OCI-LY7 (cell line): Measurements from ENCODE around the gene APOL1. TPM values are rescaled to one million over a fixed set of nuclear protein-coding genes. Genes with fewer than 3 reads are reported as not detected.

Experiments
- BruUV-seq: library from RNA; stranded (reverse); fragments of 400-500 nt; replicated peaks from 2 replicates; lab custom pipeline; 2021; lab: Mats Ljungman, UMichigan
- CTCF ChIA-PET: fragments of 300-600 bp; sonication (Branson Sonifier 250); formaldehyde crosslinking; loops from one replicate; lab custom pipeline; 2022; ENCODE audit warnings: antibody characterized with exemption; ENCODE audit not compliant: unreplicated experiment; lab: Charles Lee
- POLR2A ChIA-PET: fragments of 300-600 bp; sonication (Branson Sonifier 250); formaldehyde crosslinking; loops from one replicate; lab custom pipeline; 2022; ENCODE audit warnings: antibody characterized with exemption; lab: Charles Lee
- DNase-seq: peaks from one replicate; pipeline ENCODE4 v3.0.0-alpha.2; 2015; ENCODE audit warnings: low spot score
- H2AFZ ChIP-seq: fragments of 200-600 bp; sonication (generic), shearing (Covaris generic); 2 replicates; pipeline ENCODE4 v1.6.1; 2014; ENCODE audit warnings: mild to moderate bottlenecking, antibody characterized with exemption, low read length, moderate library complexity
- H3K27ac ChIP-seq: fragments of 200-600 bp; sonication (generic); 2 replicates; pipeline ENCODE4 v1.5.1; 2014; ENCODE audit warnings: mixed run types, low read depth, mild to moderate bottlenecking, moderate library complexity, low read length, inconsistent platforms; ENCODE audit not compliant: poor library complexity, severe bottlenecking
- H3K36me3 ChIP-seq: fragments of 200-600 bp; sonication (generic); 2 replicates; pipeline ENCODE4 v1.6.1; 2014; ENCODE audit warnings: mild to moderate bottlenecking, antibody characterized with exemption, low read length, moderate library complexity, mixed read lengths; ENCODE audit not compliant: insufficient read depth
- H3K4me1 ChIP-seq: fragments of 200-600 bp; sonication (generic); 2 replicates; pipeline ENCODE4 v1.5.1; 2014; ENCODE audit warnings: mild to moderate bottlenecking, low read length; ENCODE audit not compliant: insufficient read depth, poor library complexity, severe bottlenecking
- H3K4me2 ChIP-seq: fragments of 200-600 bp; sonication (generic); 2 replicates; pipeline ENCODE4 v1.6.1; 2014; ENCODE audit warnings: mild to moderate bottlenecking, low read length
- H3K4me3 ChIP-seq: fragments of 200-600 bp; sonication (generic); 2 replicates; pipeline ENCODE4 v1.5.1; 2014; ENCODE audit warnings: mild to moderate bottlenecking, low read depth, low read length; ENCODE audit not compliant: poor library complexity, severe bottlenecking
- H3K79me2 ChIP-seq: fragments of 200-600 bp; sonication (generic); 2 replicates; pipeline ENCODE4 v1.6.1; 2016; ENCODE audit warnings: low read depth, mild to moderate bottlenecking, low read length, moderate library complexity, mixed read lengths; ENCODE audit not compliant: insufficient read depth
- H3K9me2 ChIP-seq: fragments of 200-600 bp; sonication (generic); 2 replicates; pipeline ENCODE4 v1.6.1; 2016; ENCODE audit warnings: mild to moderate bottlenecking, low read length, mixed read lengths; ENCODE audit not compliant: insufficient read depth
- H3K9me3 ChIP-seq: fragments of 200-600 bp; sonication (generic); 2 replicates; pipeline ENCODE4 v1.6.1; 2014; ENCODE audit warnings: mild to moderate bottlenecking, mixed run types, low read length, mixed read lengths
- H4K20me1 ChIP-seq: fragments of 200-600 bp; sonication (generic); 2 replicates; pipeline ENCODE4 v1.6.1; 2014; ENCODE audit warnings: mild to moderate bottlenecking, antibody characterized with exemption, low read length, moderate library complexity, mixed read lengths; ENCODE audit not compliant: insufficient read depth
- CTCF ChIP-seq: fragments of 200-600 bp; sonication (generic); conservative IDR thresholded peaks from 2 replicates; pipeline ENCODE4 v1.5.1; 2014; ENCODE audit warnings: mild to moderate bottlenecking, antibody characterized with exemption, low read length, moderate library complexity, mixed read lengths
- EZH2phosphoT487 ChIP-seq: fragments of 200-600 bp; sonication (generic); IDR thresholded peaks from 2 replicates; pipeline ENCODE4 v1.6.1; 2018; ENCODE audit warnings: low read depth, borderline replicate concordance, mild to moderate bottlenecking, mixed run types, antibody characterized with exemption, low read length, moderate library complexity, mixed read lengths
- intact Hi-C: fragments of 100-400 bp; cut with micrococcal nuclease; formaldehyde crosslinking; loops from one replicate; pipeline ENCODE4 v1.10.0; 2022; ENCODE audit not compliant: unreplicated experiment
- total RNA-seq, 2 experiments: library from RNA; depleted of rRNA in 1 of 2; stranded (reverse); fragments of >200 nt in 1 of 2; shearing (Covaris generic) in 1 of 2; gene quantifications; 2 replicates each; pipeline ENCODE4 v1.2.3, GENCODE V29; 2014 to 2022

The APOL1 gene
- total RNA-seq, 2 experiments from 2014 or later, result 0.42 to 0.47 TPM

- H3K79me2 ChIP-seq, result no peaks in the 10 kb centered on the region
- TF ChIP-seq CTCF (no peak), EZH2phosphoT487 (no peak)
Observed at GRCh38 chr22:36308880-36309279, 55.9 kb downstream of the APOL1 start.

GRCh38 chr22:36311386-36312085, 58.6 kb downstream of the APOL1 start:
- no peaks in the 10 kb centered on the region for H3K4me1 ChIP-seq
- H3K9me2 ChIP-seq, result no peaks in the 10 kb centered on the region
- no peaks in the 10 kb centered on the region for H4K20me1 ChIP-seq
- H2AFZ ChIP-seq, result no peak overlapping the region
- DNase-seq, result no peak
- intact Hi-C loops, result no loop called here
- no peak overlapping the region for H3K27ac ChIP-seq
- ChIA-PET CTCF (no interaction called here), POLR2A (no interaction called here)
- H3K4me2 ChIP-seq, result no peak overlapping the region
- no peak for TF ChIP-seq EZH2phosphoT487
- TF ChIP-seq CTCF, result no peak
- no peaks in the 10 kb centered on the region for H3K79me2 ChIP-seq
- no TSS peak for BruUV-seq
- H3K9me3 ChIP-seq, result no peaks in the 10 kb centered on the region
- H3K4me3 ChIP-seq, result no peak overlapping the region
- H3K36me3 ChIP-seq, result peaks cover 91% of the 10 kb centered on the region

More at GRCh38 chr22:36308880-36309279, 55.9 kb downstream of the APOL1 start:
- no peak for DNase-seq
- Histone ChIP-seq H3K27ac (no peak overlapping the region), H4K20me1 (no peaks in the 10 kb centered on the region), H2AFZ (no peak overlapping the region), H3K9me2 (no peaks in the 10 kb centered on the region), H3K4me3 (no peak overlapping the region), H3K36me3 (peaks cover 93% of the 10 kb centered on the region), H3K4me2 (no peak overlapping the region), H3K9me3 (no peaks in the 10 kb centered on the region), H3K4me1 (no peaks in the 10 kb centered on the region)
- ChIA-PET CTCF (no interaction called here), POLR2A (no interaction called here)
- intact Hi-C loops, result no loop called here
- no TSS peak for BruUV-seq

GRCh38 chr22:36315325-36315724, 62.4 kb downstream of the APOL1 start:
- intact Hi-C loops, result no loop called here
- POLR2A ChIA-PET, result interaction anchor here (0.7 kb wide), 2 partner anchors 44 kb away, joined by 3 to 5 read pairs; no protein-coding TSS in a partner anchor
- TF ChIP-seq EZH2phosphoT487, result no peak
- TF ChIP-seq CTCF, result no peak
- no peaks in the 10 kb centered on the region for H4K20me1 ChIP-seq
- no peaks in the 10 kb centered on the region for H3K79me2 ChIP-seq
- no peaks in the 10 kb centered on the region for H3K9me2 ChIP-seq
- CTCF ChIA-PET, result no interaction called here
- no peaks in the 10 kb centered on the region for H3K4me1 ChIP-seq
- no peak for DNase-seq
- H3K36me3 ChIP-seq, result peaks cover 94% of the 10 kb centered on the region
- H3K4me3 ChIP-seq, result no peak overlapping the region
- BruUV-seq, result no TSS peak
- H3K9me3 ChIP-seq, result no peaks in the 10 kb centered on the region
- H2AFZ ChIP-seq, result no peak overlapping the region
- H3K4me2 ChIP-seq, result no peak overlapping the region
- H3K27ac ChIP-seq, result no peak overlapping the region
